CD4-positive, alpha-beta T cell treated with Interleukin-17A for 1 hour (primary cell): Measurements from ENCODE around the gene DDX49.
A peak's percentile ranks its signal among the peaks of the same experiment; 100 is the strongest.

Experiments
- DNase-seq: peaks from one replicate; pipeline ENCODE4 v3.0.0-alpha.2; 2020

Gene DDX49, protein sequence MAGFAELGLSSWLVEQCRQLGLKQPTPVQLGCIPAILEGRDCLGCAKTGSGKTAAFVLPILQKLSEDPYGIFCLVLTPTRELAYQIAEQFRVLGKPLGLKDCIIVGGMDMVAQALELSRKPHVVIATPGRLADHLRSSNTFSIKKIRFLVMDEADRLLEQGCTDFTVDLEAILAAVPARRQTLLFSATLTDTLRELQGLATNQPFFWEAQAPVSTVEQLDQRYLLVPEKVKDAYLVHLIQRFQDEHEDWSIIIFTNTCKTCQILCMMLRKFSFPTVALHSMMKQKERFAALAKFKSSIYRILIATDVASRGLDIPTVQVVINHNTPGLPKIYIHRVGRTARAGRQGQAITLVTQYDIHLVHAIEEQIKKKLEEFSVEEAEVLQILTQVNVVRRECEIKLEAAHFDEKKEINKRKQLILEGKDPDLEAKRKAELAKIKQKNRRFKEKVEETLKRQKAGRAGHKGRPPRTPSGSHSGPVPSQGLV

GRCh38 chr19:18919086-18919899 is at the start of gene DDX49, which contains the start of gene COPE:
Gene DDX49 (plus strand): TSS chr19:18919715. CDS start chr19:18919742, 27 bp downstream.
Gene COPE (minus strand): TSS chr19:18919387. CDS start chr19:18919348, 39 bp downstream.
- peak; percentile 99 for DNase-seq

DNA sequence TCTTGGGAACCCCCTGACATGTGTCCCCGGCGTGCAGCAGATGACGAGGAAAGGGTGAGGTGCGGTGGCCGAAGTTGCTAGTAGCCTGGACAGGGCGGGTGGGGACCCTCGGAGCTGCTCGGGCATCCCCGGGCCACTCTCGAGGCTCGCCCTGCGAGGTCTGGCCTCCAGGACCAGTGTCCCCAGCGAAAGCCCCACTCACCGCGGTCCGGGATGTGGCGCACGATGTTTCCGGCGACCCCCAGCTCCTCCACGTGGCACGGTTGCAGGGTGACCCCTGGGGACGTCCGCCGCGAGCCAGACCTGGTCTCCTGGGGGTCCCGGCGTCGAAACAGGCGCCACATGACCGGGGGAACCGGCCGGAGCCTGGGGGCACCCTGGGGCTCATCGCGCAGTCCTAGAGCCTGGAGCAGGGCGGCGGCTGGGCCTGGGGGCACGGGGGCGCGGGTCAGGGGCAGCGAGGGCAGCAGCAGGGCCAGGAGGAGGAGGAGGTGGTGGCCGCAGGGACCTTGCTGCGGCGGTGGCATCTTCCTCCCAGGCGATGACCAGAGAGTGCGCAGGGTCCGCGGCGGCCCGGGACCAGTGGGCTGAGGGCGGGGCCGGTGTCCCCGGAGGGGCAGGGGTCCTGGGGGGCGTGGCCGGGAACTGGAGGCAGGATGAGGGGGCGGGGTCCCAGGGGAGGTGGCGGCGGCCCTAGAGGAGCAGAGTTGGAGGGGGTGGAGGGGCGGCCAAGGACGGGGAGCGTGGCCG is 49.6 kb upstream of the DDX49 start:
- DNase-seq: no peak

- no peak for DNase-seq
Observed at GRCh38 chr19:18870531-18871172, 48.9 kb upstream of the DDX49 start.

DNA sequence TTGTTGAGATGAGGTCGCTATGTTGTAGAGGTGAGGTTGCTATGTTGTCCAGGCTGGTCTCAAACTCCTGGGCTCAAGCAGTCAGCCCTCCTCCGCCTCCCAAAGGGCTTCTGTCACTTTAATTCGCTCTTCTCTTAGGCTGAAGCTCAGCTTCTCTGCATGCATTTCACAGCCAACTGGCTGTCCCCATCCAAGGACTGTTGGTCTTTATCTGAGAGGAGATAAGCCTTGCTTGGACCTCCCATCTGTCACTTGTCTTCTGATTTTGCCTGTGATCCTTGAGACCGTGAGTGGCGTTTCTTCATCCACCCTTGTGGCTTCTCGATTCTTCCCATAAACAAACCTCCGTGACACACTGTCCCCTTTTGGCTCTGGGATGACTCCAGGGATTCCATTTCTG is 48.0 kb upstream of the DDX49 start:
- DNase-seq: no peak

- DNase-seq: no peak
Observed at GRCh38 chr19:18875726-18876125, 43.8 kb upstream of the DDX49 start.

DNA sequence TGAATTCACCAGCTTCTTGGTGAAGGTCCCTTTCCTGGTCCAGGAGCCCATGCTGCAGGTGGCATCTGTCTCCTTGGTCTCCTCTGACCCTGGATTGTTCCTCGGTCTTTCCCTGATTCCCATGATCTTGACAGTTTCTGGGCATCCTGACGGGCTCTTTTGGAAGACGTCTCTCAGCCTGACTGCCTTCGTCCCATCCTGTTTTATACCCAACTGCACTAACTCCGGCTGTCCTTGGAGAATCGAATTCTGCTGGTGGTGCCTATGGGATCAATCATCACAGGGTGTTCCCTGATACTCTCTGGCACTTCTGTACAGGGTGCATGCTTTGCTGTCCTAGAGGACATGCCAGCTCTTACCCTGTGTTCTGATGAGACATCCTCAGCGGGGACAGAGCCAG is 42.6 kb upstream of the DDX49 start:
- no peak for DNase-seq

DNA sequence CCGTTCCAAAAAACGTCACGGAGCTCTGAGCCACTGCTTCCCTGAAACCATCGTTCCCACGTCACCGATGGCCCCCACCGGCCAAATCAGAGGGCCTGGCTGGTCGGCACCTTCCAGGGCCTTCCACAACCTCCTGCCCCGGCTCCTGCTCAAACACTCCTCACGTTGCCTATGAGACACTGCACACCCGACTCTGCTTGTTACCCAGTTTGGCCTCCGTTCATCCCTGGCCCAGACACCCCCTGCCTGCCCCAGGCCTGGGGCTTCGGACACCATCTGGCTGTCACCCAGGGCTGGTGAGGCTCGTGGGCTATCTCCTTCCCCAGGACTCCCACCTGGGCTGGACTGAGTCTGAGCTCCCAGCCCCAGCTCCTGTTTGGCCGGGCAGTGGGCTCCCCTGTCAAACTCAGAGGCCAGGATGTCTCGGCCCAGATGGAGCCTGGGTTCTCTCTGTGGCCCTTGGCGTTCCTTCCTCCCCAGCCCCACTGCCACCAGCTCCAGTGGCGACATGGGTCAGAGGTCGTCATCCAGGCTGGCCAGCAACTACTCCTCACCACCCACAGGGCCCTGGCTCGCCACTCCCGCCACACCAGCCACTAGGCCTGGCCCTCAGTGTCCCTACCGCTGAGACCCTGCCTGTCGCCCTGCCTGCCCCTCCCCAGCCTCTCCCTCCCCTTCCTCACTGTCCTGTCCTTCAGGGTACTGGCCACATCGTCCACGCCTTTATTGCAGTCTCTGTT is 41.3 kb upstream of the DDX49 start:
- no peak for DNase-seq

DNA sequence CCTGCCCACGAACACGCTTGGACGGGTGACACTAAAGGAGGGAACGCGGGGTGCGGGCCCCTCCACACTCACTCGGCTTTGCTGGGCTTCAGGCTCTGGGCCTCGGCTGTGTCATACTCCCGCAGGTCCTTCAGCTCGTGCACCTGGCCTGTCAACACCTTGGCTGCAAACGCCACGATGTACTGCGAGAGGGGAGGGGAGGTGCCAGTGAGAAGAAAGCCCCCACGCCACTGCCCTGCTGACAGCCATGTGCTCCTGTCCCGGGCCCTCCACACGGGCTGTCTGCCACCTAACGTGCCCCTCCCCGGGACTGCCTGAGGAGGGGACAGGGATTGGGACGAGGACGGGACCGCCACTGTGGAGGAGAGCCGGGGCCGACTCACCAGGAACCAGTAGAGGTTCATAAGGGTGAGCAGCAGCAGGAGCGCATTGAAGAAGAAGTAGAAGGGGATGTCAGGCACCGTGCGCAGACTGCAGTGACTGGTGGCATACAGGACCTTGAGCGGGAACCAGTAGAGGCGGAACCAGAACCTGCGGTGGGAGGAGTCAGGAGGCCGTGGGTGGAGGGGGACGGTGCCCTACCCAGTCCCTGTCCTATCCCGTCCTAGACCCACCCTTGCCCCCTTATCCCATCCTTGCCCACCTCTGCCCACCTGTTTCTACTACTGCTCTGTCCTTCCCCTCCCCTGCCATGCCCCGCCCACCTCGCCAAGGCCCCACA is 40.5 kb upstream of the DDX49 start:
- DNase-seq: no peak

- DNase-seq: peak; percentile 32
Observed at GRCh38 chr19:18879579-18880373, 39.7 kb upstream of the DDX49 start.

DNA sequence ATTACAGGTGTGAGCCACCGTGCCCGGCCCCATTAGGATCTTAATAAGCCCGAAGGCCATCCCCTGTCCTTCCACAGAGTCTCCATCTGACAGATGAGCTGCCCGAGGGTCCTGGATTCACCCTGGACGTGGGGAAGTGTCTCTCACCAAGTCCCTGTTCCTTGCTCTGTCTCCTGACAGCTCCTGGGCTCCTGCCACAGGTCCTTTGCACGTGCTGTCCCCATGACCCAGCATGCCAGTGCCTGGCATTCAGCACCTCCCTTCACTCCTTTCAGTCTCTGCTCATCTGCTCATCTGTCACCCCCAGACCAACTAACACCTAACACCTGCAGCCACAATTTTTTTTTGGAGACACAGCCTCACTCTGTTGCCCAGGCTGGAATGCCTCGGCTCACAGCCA is 38.0 kb upstream of the DDX49 start:
- no peak for DNase-seq

DNA sequence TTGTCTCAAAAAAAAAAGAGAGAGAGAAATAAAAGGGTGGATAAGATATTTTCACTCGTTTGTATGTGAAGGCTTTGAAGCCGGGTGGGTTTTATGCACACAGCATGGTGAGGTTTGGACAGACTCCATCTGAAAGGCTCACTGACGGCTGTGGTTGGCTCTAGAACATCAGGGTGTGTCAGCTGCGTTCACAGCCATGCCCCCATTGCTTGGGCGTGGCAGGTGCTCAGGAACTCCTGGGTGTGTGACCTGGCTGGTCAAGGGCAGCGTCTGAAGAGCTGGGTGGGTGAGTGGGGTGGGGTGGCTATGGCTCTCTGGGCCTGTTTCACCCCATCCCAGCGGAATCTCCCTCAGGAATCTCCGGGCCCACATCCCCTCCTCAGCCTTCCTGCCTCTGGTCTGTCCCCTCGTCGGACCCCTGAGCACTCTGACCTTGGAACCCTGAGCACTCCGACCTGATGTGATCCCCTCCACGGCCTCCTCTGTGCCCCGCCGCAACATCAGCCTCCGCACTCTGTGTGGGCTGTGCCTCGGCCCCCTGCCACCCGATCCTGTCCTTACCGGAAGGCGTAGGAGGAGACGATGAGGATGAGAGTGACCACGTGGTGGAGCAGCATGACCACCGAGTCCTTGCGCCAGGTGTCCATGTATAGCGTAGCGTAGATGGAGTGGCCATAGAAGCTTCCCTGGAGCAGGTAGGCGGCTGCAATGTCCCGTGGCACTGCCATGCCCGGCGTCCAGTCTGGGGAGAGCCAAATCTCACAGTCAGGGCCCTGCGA is 35.8 kb upstream of the DDX49 start:
- no peak for DNase-seq

DNA sequence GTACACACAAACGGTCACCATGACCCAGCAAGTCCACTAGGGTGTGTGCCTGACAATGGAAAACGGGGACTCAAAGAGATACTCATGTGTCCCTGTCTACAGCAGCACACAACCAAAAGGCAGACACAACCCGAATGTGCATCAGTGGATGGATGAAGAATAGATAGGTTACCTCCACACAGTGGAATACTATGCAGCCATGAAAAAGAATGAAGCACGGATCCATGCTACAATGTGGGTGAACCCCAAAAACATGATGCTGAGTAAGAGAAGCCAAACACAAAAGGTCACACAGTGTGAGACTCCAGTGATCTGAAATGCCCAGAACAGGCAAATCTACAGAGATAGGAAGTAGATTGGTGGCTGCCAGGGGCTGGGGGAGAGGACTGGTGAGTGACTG is 32.5 kb upstream of the DDX49 start:
- DNase-seq: no peak

DNA sequence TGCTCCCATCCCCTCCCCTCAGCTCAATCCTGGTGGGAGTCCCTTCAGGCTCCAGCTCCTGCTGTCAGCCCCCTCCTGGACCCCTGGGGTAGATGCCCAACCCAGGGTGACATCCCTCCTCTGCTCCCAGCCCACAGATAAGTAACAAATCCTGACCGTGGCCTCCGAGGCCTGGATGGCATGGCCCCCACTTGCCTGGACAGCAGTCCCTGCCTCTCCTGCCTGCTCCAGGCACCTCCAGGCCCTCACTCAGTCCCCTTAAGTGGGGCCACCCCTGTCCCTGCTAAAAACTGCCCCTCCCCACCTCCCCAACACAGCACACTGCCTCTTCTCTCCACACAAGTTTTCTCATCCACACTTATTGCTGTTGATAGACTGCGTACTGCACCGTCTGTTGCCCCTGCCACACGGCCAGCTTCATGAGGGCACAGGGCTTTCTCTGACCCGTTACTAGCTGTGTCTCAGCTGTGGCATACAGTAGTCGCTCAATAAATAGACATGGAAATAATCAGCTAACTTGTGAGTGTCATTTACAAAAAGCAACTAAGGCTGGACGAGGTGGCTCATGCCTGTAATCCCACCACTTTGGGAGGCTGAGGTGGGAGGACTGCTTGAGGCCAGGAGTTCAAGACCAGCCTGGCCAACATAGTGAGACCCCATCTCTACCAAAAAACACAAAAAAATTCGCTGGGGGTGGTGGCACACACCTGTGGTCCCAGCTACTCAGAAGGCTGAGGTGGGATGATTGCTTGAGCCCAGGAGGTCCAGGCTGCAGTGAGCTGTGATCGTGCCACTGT is 29.4 kb upstream of the DDX49 start:
- DNase-seq: no peak

DNA sequence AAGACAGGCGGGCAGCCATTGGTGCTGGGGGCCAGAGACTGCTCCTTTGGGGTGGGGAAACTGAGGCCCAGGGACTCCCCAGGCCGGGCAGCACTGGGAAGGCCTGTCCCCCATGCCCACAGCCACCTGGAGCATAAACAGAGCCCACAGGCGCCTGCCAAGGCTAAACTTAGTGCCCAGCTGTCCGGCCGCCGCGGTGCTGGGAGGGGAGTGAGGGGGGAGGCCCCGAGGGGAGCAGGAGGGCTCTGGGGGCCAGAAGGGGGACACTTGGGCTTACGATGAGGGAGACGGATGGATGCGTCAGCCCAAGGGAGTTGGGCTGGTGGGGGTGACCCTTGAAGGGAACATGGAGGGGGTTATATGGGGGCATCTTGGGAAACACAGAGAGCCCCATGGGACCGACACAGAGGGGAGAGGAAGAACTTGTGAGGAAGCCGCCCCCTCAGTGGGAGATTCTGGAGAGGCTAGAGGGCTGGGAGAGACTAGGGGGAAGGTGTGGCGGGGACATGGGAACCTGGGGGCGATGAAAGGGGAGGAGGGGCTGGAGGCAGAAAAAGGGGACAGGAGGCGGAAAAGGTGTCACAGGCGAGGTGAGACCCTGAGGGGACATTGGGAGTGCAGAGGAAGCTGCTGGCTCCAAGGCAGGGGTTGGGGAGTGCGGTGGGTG is 25.8 kb upstream of the DDX49 start:
- DNase-seq: no peak

DNA sequence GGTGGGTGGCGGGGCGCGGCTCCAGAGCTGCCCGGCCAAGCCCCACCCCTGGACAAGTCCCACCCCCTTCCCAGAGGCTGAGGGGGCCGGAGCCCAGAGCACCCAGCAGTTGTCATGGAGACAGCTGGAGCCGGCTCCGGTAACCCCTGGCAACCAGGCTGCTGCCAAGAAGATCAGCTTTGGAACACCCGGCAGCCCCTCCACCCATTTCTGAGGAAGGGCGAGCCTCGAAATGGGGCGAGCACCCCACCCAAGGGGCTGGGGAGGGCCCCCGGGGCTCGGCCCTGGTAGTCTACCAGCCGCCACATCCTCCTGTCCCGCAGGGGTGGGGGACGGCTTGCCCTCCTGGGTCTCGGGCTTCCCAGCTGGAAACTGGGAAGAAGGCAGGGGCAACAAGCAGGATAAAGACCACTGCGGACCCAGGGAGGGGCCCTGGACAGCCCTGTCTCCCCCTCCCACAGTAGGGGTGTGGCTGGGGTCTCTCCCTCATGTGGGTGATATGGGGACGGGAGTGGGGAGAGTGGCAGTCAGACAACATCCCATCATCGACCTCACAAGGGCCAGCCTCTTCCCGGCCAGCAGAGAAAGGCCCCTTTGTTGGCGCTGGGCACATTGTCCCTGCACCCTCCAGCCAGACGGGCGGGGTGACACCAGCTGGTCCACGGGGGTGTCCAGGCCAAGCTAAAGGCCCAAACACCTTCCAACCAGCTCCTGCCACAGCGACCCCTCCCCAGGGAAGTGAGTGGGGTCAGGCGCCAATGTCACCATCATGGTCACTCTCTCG is 25.1 kb upstream of the DDX49 start:
- DNase-seq: no peak

- DNase-seq: no peak
Observed at GRCh38 chr19:18895038-18895823, 24.3 kb upstream of the DDX49 start.
